Retinal pigment epithelial cell (primary cell): ENCODE data around the gene GOLGA8B.
"Not testable (repeated sequence)": the region's sequence is repeated elsewhere in the genome, so short reads cannot be mapped to it uniquely, and the experiment has no call there.

Experiments used
- DNase-seq: peaks from one replicate; pipeline ENCODE4 v3.0.0-alpha.2; 2010; ENCODE audit warnings: low read depth
- H3K4me3 ChIP-seq: 2 replicates; pipeline ENCODE4 v1.5.1; 2011; ENCODE audit warnings: mild to moderate bottlenecking, low read length, control low read depth, moderate library complexity
- TF ChIP-seq, protein P1 (sequence below): conservative IDR thresholded peaks from 2 replicates; pipeline ENCODE4 v1.5.1; 2011; ENCODE audit warnings: low read depth, low read length, control low read depth, inconsistent platforms

The GOLGA8B gene

DNA sequence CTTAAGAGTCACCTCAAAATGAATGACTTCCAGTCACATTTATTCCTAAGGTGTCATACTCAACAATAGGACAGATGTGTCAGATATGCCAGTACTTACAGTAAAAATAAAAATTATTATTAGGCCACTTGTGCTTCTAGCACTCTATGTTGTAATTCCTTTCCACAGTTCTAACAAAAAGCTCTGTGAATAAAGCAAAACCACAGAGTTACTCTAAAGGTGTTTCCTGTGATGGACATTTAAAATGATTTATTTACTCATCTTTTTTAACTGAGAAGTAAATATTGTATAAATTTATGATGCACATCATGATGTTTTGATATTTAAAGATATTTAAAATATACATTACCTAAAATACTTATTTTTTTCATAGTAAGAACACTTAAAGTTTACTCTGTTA is 13.9 kb upstream of the GOLGA8B start:
- TF ChIP-seq, protein P1, sequence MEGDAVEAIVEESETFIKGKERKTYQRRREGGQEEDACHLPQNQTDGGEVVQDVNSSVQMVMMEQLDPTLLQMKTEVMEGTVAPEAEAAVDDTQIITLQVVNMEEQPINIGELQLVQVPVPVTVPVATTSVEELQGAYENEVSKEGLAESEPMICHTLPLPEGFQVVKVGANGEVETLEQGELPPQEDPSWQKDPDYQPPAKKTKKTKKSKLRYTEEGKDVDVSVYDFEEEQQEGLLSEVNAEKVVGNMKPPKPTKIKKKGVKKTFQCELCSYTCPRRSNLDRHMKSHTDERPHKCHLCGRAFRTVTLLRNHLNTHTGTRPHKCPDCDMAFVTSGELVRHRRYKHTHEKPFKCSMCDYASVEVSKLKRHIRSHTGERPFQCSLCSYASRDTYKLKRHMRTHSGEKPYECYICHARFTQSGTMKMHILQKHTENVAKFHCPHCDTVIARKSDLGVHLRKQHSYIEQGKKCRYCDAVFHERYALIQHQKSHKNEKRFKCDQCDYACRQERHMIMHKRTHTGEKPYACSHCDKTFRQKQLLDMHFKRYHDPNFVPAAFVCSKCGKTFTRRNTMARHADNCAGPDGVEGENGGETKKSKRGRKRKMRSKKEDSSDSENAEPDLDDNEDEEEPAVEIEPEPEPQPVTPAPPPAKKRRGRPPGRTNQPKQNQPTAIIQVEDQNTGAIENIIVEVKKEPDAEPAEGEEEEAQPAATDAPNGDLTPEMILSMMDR = no peak
- no peak for DNase-seq
- H3K4me3 ChIP-seq = no peak overlapping the region

DNA sequence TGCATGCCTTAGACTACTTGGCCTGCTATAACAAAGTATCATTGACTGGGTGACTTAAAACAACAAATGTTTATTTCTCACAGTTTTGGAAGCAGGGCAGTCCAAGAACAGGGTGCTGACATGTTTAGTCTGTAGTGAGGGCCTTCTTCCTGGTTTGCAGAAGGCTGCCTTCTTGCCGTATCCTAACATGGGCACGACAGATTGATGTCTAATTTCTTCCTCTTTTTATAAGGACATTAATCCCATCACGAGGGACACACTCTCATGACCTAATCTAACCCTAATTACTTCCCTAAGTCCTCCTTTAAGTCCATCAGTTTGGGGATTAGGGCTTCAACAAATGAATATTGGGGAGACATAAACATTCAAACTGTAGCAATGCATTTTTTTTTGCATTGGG is 10.9 kb upstream of the GOLGA8B start:
- H3K4me3 ChIP-seq = no peak overlapping the region
- TF ChIP-seq, protein P1 = no peak
- DNase-seq = no peak

DNA sequence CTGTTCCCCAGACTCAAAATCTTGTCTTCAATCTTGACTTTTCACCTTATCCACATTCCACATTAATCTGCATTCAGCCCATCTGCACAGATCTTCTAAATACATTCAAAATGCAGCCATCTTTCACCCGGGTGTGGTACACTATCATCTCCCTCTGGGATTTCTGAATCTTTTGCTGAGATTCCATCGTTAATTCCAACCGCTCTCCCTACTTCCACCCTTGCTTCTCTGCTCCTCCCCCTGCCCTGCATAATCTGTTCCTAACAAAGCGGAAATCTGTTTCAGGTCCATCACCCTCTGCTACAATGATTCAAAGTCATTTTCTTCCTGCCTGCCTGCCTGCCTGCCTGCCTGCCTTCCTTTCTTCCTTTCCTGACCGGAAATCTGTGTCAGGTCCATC is 7.9 kb upstream of the GOLGA8B start:
- TF ChIP-seq, protein P1 = no peak
- no peak overlapping the region for H3K4me3 ChIP-seq
- no peak for DNase-seq

DNA sequence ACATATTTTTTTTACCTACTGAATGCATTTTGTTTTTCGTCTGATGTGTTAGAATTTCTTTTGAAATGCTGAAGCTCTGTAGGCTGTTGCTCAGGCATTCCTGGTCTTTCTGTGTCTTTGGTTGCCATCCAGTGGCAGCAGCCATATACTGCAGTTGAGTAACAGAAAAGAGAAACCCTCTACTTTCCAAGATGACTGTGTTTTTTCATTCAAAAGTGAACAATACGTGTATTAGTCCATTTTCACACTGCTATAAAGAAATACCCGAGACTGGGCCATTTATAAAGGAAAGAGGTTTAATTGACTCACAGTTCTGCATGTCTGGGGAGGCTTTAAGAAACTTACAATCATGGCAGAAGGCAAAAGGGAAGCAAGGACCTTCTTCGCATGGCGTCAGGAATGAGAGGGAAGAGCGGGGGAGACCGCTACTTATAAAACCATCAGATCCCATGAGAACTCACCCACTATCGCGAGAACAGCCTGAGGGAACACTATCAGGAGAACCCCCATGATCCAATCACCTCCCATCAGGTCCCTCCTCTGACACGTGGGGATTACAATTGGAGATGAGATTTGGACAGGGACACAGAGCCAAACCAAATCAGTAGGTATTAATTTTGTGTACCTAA is 4.7 kb upstream of the GOLGA8B start:
- TF ChIP-seq, protein P1 = peak; percentile 80
- DNase-seq = no peak
- H3K4me3 ChIP-seq = peak overlapping the region; percentile 14

DNA sequence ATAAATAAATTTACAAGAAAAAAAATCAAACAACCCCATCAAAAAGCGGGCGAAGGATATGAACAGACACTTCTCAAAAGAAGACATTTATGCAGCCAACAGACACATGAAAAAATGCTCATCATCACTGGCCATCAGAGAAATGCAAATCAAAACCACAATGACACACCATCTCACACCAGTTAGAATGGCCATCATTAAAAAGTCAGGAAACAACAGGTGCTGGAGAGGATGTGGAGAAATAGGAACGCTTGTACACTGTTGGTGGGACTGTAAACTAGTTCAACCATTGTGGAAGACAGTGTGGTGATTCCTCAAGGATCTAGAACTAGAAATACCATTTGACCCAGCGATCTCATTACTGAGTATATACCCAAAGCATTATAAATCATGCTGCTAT is 2.5 kb upstream of the GOLGA8B start:
- DNase-seq, H3K4me3 ChIP-seq: not testable (repeated sequence)

DNA sequence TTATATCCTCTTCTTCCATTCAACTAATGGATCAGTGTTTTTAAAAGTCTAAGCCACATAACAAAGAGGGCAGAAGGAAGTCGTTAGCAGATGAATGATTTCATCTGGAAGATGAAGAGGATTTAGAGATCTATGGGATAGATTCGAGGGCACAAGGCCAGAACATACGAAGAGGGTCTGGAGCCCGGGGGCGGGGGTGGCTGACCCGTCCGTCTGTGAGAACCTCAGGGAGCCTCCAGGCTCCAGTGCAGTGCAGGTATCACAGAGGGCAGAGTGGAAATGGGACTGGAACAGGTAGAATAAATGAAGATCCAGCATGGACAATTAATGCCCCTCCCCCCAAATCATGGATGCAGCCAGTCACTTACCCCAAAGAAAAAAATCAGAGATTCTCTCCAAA is 1.5 kb upstream of the GOLGA8B start:
- H3K4me3 ChIP-seq = no peak overlapping the region
- no peak for DNase-seq
- TF ChIP-seq, protein P1 = no peak

DNA sequence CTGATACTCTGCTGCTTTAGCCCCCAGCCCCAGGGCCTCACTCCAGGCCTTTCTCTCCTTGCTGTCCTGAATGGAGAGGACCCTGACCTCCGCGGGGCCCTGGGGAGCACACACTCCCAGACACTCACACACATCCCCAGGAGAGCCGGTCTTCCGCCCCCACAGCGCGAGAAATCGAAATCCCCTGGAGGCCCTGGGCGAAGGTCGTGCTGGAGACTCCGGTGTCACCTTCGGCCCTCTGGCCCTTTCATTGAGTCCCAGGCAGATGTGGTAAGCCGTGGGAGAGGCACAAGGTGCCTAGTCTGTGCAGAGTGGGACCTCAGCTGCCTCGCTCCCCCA is 848 bp upstream of the GOLGA8B start:
- DNase-seq = no peak
- H3K4me3 ChIP-seq = peak overlapping the region; percentile 70
- TF ChIP-seq, protein P1 = no peak
